GM12874 (cell line): ENCODE measurements around the gene PCDH19.

Experiments
- CTCF ChIP-seq: IDR thresholded peaks from 2 replicates; pipeline ENCODE4 v1.5.1; 2011; ENCODE audit warnings: low read depth, mild to moderate bottlenecking, control low read depth, low read length, moderate library complexity; ENCODE audit not compliant: insufficient read depth

Gene PCDH19

GRCh38 chrX:100328351-100328750, 81.7 kb downstream of the PCDH19 start:
- no peak for TF ChIP-seq CTCF

- TF ChIP-seq CTCF = no peak
Observed at GRCh38 chrX:100319716-100320115, 90.4 kb downstream of the PCDH19 start.

DNA sequence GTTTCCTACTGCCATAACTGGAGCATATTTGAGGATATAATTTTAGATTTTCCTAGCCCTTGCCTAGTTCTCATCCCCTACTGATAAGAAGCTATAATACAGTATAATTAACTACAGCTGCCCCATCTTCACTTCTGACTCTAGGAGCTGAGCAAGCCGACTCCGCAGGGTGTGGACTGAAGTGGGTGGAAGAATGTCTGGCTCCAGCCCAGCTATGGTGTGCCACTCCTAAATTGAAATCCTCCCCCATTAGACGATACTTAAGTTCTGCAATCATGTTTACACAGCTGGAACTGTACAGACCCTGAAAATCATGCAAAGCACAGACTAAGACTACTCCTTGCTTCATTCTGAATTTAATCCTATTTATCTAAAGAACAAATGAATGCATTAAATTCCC, 93.1 kb downstream of the PCDH19 start:
- TF ChIP-seq CTCF = no peak

DNA sequence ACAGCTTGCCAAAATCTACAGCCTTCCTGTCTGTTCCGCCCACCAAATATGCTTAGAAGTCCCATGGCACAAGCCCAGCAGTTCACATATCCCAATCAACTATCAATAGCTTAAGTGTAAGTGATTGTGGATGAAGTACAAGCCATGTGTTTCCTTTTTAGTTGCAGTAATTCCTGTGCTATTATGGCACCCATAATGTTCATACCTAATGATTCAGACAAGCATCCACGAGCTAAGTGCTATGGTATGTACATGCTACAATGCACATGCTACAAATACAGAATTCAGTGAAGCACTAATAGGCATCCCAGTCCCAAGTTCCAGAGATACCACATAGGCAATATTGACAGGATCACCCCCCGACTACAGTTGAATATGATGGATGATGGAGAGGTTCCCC, 94.5 kb downstream of the PCDH19 start:
- no peak for TF ChIP-seq CTCF

GRCh38 chrX:100299559-100299958, 110.5 kb downstream of the PCDH19 start:
- no peak for TF ChIP-seq CTCF

DNA sequence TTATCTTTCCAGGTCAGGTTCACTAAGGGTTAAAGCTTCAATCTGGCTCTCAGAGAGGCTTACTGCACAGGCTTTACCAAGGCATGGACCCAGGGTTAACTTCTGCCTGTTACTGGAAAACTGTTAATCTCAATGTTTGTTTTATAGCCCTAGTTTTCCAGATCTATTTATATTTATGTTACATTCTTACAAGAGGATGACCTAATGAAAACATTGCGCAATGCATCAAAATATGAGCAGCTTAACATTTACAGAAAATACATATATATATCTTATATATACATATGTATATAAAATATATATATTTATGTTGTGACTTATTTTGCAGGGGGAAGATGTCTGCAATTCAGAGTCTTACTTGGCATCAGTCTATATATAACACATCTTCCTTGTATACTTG, 112.3 kb downstream of the PCDH19 start:
- no peak for TF ChIP-seq CTCF

DNA sequence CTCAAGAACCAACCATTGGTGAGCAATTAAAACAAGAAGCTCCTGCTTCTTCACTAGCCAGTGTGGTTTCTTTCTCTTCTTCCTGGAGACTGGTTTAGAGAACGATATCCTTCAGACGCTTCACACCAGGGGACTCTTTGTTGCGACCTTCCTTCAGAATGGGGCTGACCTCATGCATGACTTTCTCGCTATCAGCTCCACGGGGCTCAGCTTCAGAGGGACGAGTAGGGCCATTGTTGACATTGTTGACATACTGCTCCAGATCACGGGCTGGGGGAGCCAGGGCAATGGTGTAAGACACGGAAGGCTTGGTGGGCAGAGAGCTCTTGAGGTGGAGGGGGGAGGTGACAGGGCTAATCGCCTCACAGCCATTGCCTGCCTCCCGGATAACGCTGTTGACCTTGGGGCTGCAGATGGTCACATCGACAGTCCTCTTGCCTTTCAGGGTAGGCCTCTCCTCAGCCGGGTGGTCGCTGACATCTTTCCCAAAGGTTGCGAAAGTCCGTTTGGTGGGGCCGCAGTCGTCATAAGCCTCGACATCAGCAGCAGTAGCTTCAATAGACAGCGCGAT, 113.8 kb downstream of the PCDH19 start:
- no peak for TF ChIP-seq CTCF
